C1 segment of cervical spinal cord (tissue), 14 donors: ENCODE data around the gene ADAT3.
A peak's percentile ranks its signal among the peaks of the same experiment; 100 is the strongest.
"Not testable (repeated sequence)": the region's sequence is repeated elsewhere in the genome, so short reads cannot be mapped to it uniquely, and the experiment has no call there.

Experiments used
- DNase-seq, 14 donors: peaks; one replicate each; lab custom pipeline; 2025; lab: John Stamatoyannopoulos, UW

ADAT3 gene

GRCh38 chr19:1866693-1867348 is 38.4 kb upstream of the ADAT3 start:
- no peak for DNase-seq

GRCh38 chr19:1867349-1867724 is 37.9 kb upstream of the ADAT3 start:
- no peak for DNase-seq

GRCh38 chr19:1868971-1869370 is 36.2 kb upstream of the ADAT3 start:
- DNase-seq: no peak

GRCh38 chr19:1871140-1871597 is 34.0 kb upstream of the ADAT3 start:
- DNase-seq: no peak

- DNase-seq: no peak
Observed at GRCh38 chr19:1871630-1872029, 33.6 kb upstream of the ADAT3 start.

- no peak for DNase-seq
Observed at GRCh38 chr19:1872807-1873523, 32.2 kb upstream of the ADAT3 start.

- peak in 9 of 14 donors; percentile 36 to 68 (median 64) for DNase-seq
Observed at GRCh38 chr19:1873524-1874473, 31.4 kb upstream of the ADAT3 start.

GRCh38 chr19:1874554-1875185 is 30.5 kb upstream of the ADAT3 start:
- no peak for DNase-seq

- DNase-seq: not testable (repeated sequence)
Observed at GRCh38 chr19:1875265-1875645, 29.9 kb upstream of the ADAT3 start.

GRCh38 chr19:1875646-1876495 is 29.3 kb upstream of the ADAT3 start:
- DNase-seq: peak; percentile 57 to 92 (median 84)

- DNase-seq: not testable (repeated sequence)
Observed at GRCh38 chr19:1876496-1877279, 28.5 kb upstream of the ADAT3 start.

- DNase-seq: not testable (repeated sequence)
Observed at GRCh38 chr19:1877280-1877660, 27.9 kb upstream of the ADAT3 start.

GRCh38 chr19:1878583-1878982 is 26.6 kb upstream of the ADAT3 start:
- DNase-seq: peak in 1 of 14 donors; percentile 75

- not testable (repeated sequence) for DNase-seq
Observed at GRCh38 chr19:1879982-1880381, 25.2 kb upstream of the ADAT3 start.

- peak in 1 of 14 donors; percentile 69 for DNase-seq
Observed at GRCh38 chr19:1880611-1881392, 24.4 kb upstream of the ADAT3 start.

- peak in 2 of 14 donors; percentile 27 to 50 for DNase-seq
Observed at GRCh38 chr19:1881393-1882088, 23.7 kb upstream of the ADAT3 start.

GRCh38 chr19:1882089-1882785 is 23.0 kb upstream of the ADAT3 start:
- DNase-seq: peak in 9 of 14 donors; percentile 36 to 75 (median 47)
